ENCODE results near the gene CCL4. TPM values are rescaled to one million over a fixed set of nuclear protein-coding genes. Genes with fewer than 3 reads are reported as not detected.
A peak's percentile ranks its signal among the peaks of the same experiment; 100 is the strongest.

Gene CCL4
- total and polyA plus RNA-seq, 2 donors from 2014 or later, result 3.9 to 5.1 TPM

DNA sequence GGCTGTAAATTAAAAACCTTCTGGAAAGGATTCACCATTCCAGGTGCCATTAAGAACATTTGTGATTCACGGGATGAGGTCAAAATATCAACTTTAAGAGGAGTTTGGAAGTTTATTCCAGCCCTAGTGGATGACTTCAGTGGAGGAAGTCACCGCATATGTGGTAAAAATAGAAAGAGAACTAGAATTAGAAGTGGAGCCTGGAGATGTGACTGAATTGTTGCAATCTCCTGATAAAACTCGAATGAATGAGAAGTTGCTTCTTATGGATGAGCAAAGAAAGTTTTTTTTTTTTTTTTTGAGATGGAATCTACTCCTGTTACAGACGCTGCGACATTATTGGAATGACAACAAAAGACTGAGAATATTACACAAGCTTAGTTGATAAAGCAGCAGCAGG lies 26.7 kb downstream of the CCL4 start:
- no peaks in the 10 kb centered on the region for H3K27me3 ChIP-seq (ENCODE audit: control insufficient read depth, insufficient read depth, low read length)
- DNase-seq (no peak), FAIRE-seq (no peak)
- intact Hi-C loops (cut with DNase I), result no loop called here
- H3K9me3 ChIP-seq (ENCODE audit: control insufficient read depth in 2 of 3, insufficient read depth in 1 of 3, low read length in 3 of 3), result peaks cover 0 to 7% (median 6%) of the 10 kb centered on the region in 3 donors
- TF ChIP-seq, protein P1, sequence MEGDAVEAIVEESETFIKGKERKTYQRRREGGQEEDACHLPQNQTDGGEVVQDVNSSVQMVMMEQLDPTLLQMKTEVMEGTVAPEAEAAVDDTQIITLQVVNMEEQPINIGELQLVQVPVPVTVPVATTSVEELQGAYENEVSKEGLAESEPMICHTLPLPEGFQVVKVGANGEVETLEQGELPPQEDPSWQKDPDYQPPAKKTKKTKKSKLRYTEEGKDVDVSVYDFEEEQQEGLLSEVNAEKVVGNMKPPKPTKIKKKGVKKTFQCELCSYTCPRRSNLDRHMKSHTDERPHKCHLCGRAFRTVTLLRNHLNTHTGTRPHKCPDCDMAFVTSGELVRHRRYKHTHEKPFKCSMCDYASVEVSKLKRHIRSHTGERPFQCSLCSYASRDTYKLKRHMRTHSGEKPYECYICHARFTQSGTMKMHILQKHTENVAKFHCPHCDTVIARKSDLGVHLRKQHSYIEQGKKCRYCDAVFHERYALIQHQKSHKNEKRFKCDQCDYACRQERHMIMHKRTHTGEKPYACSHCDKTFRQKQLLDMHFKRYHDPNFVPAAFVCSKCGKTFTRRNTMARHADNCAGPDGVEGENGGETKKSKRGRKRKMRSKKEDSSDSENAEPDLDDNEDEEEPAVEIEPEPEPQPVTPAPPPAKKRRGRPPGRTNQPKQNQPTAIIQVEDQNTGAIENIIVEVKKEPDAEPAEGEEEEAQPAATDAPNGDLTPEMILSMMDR (IDR thresholded peaks at IDR 0.05; ENCODE audit: borderline replicate concordance, extremely low read depth, insufficient read depth), result no peak
- H3K9ac ChIP-seq (ENCODE audit: low read length in 3 of 3), result no peak overlapping the region
- no peak overlapping the region for H3K27ac ChIP-seq (ENCODE audit: low read depth in 2 of 2, low read length in 2 of 2)
- no peaks in the 10 kb centered on the region for H3K36me3 ChIP-seq (ENCODE audit: control insufficient read depth in 2 of 3, insufficient read depth in 3 of 3, low read length in 3 of 3)
- no peaks in the 10 kb centered on the region for H3K4me1 ChIP-seq (ENCODE audit: control insufficient read depth in 2 of 3, insufficient read depth in 2 of 3, low read depth in 1 of 3, low read length in 3 of 3)
- H3K4me3 ChIP-seq (ENCODE audit: low read length in 3 of 3), result no peak overlapping the region

DNA sequence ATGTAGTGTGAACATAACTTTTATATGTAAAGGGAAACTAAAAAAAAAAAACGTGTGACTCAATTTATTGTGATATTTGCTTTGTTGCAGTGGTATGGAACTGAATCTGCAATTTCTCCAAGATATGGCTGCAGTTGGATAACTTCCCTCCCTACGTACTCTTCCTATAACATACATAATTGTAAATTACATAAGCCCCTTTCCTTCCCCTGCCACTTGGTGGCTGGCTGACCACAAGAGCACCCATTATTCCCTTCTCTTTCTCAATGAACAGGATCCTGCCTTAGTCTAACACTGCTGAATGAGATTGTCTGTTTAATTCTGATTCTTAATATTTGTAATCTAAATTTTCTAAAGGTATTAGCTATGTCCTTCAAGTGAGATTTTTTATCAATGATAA lies 27.8 kb downstream of the CCL4 start:
- DNase-seq (no peak), FAIRE-seq (no peak)
- H3K27ac ChIP-seq (ENCODE audit: low read depth in 2 of 2, low read length in 2 of 2), result no peak overlapping the region
- no peak overlapping the region for H3K9ac ChIP-seq (ENCODE audit: low read length in 3 of 3)
- TF ChIP-seq, protein P1 (IDR thresholded peaks at IDR 0.05; ENCODE audit: borderline replicate concordance, extremely low read depth, insufficient read depth), result no peak
- H3K4me1 ChIP-seq (ENCODE audit: control insufficient read depth in 2 of 3, insufficient read depth in 2 of 3, low read depth in 1 of 3, low read length in 3 of 3), result no peaks in the 10 kb centered on the region
- H3K27me3 ChIP-seq (ENCODE audit: control insufficient read depth, insufficient read depth, low read length), result no peaks in the 10 kb centered on the region
- H3K36me3 ChIP-seq (ENCODE audit: control insufficient read depth in 2 of 3, insufficient read depth in 3 of 3, low read length in 3 of 3), result no peaks in the 10 kb centered on the region
- H3K4me3 ChIP-seq (ENCODE audit: low read length in 3 of 3), result no peak overlapping the region
- no peaks in the 10 kb centered on the region for H3K9me3 ChIP-seq (ENCODE audit: control insufficient read depth in 2 of 3, insufficient read depth in 1 of 3, low read length in 3 of 3)
- intact Hi-C loops (cut with DNase I), result no loop called here

DNA sequence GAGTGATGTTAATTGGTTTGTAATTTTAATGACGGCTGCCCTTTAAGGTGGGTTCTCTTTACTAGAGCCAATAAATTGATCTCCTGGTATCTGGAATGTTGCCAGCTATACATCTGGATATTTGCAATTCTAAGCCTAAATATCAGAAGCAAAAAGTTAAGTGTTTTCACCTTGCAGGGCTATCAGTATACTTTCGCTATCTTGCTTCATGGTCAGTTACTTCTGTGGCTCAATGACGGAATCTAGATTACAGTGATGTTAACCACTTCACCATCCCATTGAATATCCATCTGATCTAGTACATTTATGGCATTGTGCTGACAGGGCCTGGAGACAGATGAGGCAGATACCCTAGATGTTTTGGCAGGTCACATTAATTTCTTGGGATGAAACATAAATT lies 28.3 kb downstream of the CCL4 start:
- H3K27me3 ChIP-seq (ENCODE audit: control insufficient read depth, insufficient read depth, low read length), result no peaks in the 10 kb centered on the region
- FAIRE-seq (no peak), DNase-seq (no peak)
- H3K9me3 ChIP-seq (ENCODE audit: control insufficient read depth in 2 of 3, insufficient read depth in 1 of 3, low read length in 3 of 3), result no peaks in the 10 kb centered on the region
- intact Hi-C loops (cut with DNase I), result no loop called here
- no peaks in the 10 kb centered on the region for H3K36me3 ChIP-seq (ENCODE audit: control insufficient read depth in 2 of 3, insufficient read depth in 3 of 3, low read length in 3 of 3)
- no peaks in the 10 kb centered on the region for H3K4me1 ChIP-seq (ENCODE audit: control insufficient read depth in 2 of 3, insufficient read depth in 2 of 3, low read depth in 1 of 3, low read length in 3 of 3)
- H3K4me3 ChIP-seq (ENCODE audit: low read length in 3 of 3), result no peak overlapping the region
- no peak overlapping the region for H3K27ac ChIP-seq (ENCODE audit: low read depth in 2 of 2, low read length in 2 of 2)
- no peak overlapping the region for H3K9ac ChIP-seq (ENCODE audit: low read length in 3 of 3)
- TF ChIP-seq, protein P1 (IDR thresholded peaks at IDR 0.05; ENCODE audit: borderline replicate concordance, extremely low read depth, insufficient read depth), result no peak

DNA sequence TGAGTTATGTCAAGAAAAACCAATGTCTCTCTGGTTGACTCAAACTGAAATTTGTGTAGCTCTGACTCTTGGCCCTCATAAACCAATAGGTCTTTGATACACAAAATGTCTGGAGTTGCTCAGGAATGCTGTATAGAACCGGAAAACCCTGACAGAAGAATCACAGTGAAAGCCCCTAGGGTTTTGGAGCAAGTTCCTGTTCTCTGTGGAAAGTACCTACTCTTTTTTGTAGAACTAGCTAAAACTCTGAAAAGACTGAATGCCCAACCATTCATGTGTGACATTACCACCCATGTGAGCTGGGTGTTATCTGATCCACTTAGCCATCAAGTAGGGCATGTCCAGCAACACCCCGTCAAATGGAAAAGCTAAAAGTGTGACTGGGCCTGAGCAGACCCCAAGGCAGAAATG lies 28.8 kb downstream of the CCL4 start:
- intact Hi-C loops (cut with DNase I), result no loop called here
- H3K4me3 ChIP-seq (ENCODE audit: low read length in 3 of 3), result no peak overlapping the region
- H3K36me3 ChIP-seq (ENCODE audit: control insufficient read depth in 2 of 3, insufficient read depth in 3 of 3, low read length in 3 of 3), result no peaks in the 10 kb centered on the region
- no peaks in the 10 kb centered on the region for H3K4me1 ChIP-seq (ENCODE audit: control insufficient read depth in 2 of 3, insufficient read depth in 2 of 3, low read depth in 1 of 3, low read length in 3 of 3)
- DNase-seq, result peak in 3 of 5 donors; percentile 11 to 64 (median 47)
- no peaks in the 10 kb centered on the region for H3K27me3 ChIP-seq (ENCODE audit: control insufficient read depth, insufficient read depth, low read length)
- H3K27ac ChIP-seq (ENCODE audit: low read depth in 2 of 2, low read length in 2 of 2), result no peak overlapping the region
- no peak overlapping the region for H3K9ac ChIP-seq (ENCODE audit: low read length in 3 of 3)
- FAIRE-seq, result no peak
- TF ChIP-seq, protein P1 (IDR thresholded peaks at IDR 0.05; ENCODE audit: borderline replicate concordance, extremely low read depth, insufficient read depth), result no peak
- H3K9me3 ChIP-seq (ENCODE audit: control insufficient read depth in 2 of 3, insufficient read depth in 1 of 3, low read length in 3 of 3), result no peaks in the 10 kb centered on the region
